NCI-H82 (cell line): Measurements from ENCODE around the gene SLC43A1.
"Not testable (repeated sequence)": the region's sequence is repeated elsewhere in the genome, so short reads cannot be mapped to it uniquely, and the experiment has no call there.

Experiments
- DNase-seq: peaks from one replicate; lab custom pipeline; 2025; lab: John Stamatoyannopoulos, UW

SLC43A1 gene

GRCh38 chr11:57515332-57516060, at the start of gene SLC43A1:
Gene SLC43A1, minus strand, starts transcription at chr11:57515702. Its CDS starts 1,591 bp downstream, at chr11:57514111.
- DNase-seq, result peak; percentile 60

- DNase-seq, result peak; percentile 59
These were observed 47.1 kb upstream of the SLC43A1 start for GRCh38 chr11:57562596-57562995.

- no peak for DNase-seq
These were observed 44.6 kb upstream of the SLC43A1 start for GRCh38 chr11:57560146-57560545.

- DNase-seq, result peak; percentile 44
These were observed 40.5 kb upstream of the SLC43A1 start for GRCh38 chr11:57556041-57556440.

GRCh38 chr11:57555393-57555792, 39.9 kb upstream of the SLC43A1 start:
- no peak for DNase-seq

- no peak for DNase-seq
These were observed 37.0 kb upstream of the SLC43A1 start for GRCh38 chr11:57552479-57552878.

GRCh38 chr11:57551941-57552340, 36.4 kb upstream of the SLC43A1 start:
- DNase-seq, result no peak

GRCh38 chr11:57549983-57550382, 34.5 kb upstream of the SLC43A1 start:
- no peak for DNase-seq

- no peak for DNase-seq
These were observed 32.4 kb upstream of the SLC43A1 start for GRCh38 chr11:57547854-57548377.

GRCh38 chr11:57546869-57547475, 31.5 kb upstream of the SLC43A1 start:
- peak; percentile 66 for DNase-seq

- DNase-seq, result no peak
These were observed 30.9 kb upstream of the SLC43A1 start for GRCh38 chr11:57546451-57546850.

GRCh38 chr11:57545883-57546282, 30.4 kb upstream of the SLC43A1 start:
- no peak for DNase-seq

GRCh38 chr11:57544566-57544965, 29.1 kb upstream of the SLC43A1 start:
- peak; percentile 96 for DNase-seq

- peak; percentile 34 for DNase-seq
These were observed 28.1 kb upstream of the SLC43A1 start for GRCh38 chr11:57543593-57543992.

- DNase-seq, result no peak
These were observed 27.1 kb upstream of the SLC43A1 start for GRCh38 chr11:57542582-57542981.

GRCh38 chr11:57541169-57541568, 25.7 kb upstream of the SLC43A1 start:
- DNase-seq, result no peak

- no peak for DNase-seq
These were observed 23.8 kb upstream of the SLC43A1 start for GRCh38 chr11:57539342-57539741.

- DNase-seq, result peak; percentile 60
These were observed 21.6 kb upstream of the SLC43A1 start, which contains the start of gene SMTNL1 for GRCh38 chr11:57536947-57537619. Gene SMTNL1, plus strand, starts transcription at chr11:57537595. Its CDS starts 5,048 bp downstream, at chr11:57542643.

- DNase-seq, result not testable (repeated sequence)
These were observed 18.9 kb upstream of the SLC43A1 start for GRCh38 chr11:57534449-57534848.

- peak; percentile 99 for DNase-seq
These were observed 15.3 kb upstream of the SLC43A1 start, which contains the start of gene TIMM10 for GRCh38 chr11:57530596-57531507. Gene TIMM10, minus strand, starts transcription at chr11:57530754. Its CDS starts 565 bp downstream, at chr11:57530189.

- peak; percentile 40 for DNase-seq
These were observed 14.7 kb upstream of the SLC43A1 start for GRCh38 chr11:57530215-57530595.
